SHP77 (cell line): ENCODE data around the gene TSPAN6.

ENCODE experiments used
- DNase-seq, 2 experiments: peaks; one replicate each; lab custom pipeline; 2025; lab: John Stamatoyannopoulos, UW

TSPAN6 gene

DNA sequence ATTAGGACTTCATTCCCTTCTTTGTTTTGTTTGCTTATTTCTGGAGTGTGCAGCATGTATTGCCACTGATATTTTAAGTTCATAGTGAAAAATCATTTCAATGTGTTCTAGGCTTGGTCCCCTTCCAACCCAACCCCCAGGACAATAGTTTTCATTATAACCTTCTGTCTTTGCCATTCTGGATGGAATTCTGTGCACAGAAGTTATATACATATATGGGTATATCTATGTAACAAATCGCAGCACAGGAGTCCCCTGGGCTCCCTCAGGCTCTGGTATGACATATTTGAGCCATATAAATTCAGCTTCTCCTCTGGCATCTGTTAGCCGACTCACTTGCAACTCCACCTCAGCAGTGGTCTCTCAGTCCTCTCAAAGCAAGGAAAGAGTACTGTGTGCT, 52.0 kb downstream of the TSPAN6 start, which contains the start of gene TNMD:
Gene TNMD (plus strand): TSS at position 326 of the 400 bp plus-strand sequence. CDS start 83 bp downstream, outside the sequence.
- DNase-seq = no peak
